ENCODE measurements around the gene SRGAP1.
"Not testable (repeated sequence)": the region's sequence is repeated elsewhere in the genome, so short reads cannot be mapped to it uniquely, and the experiment has no call there.

The SRGAP1 gene

DNA sequence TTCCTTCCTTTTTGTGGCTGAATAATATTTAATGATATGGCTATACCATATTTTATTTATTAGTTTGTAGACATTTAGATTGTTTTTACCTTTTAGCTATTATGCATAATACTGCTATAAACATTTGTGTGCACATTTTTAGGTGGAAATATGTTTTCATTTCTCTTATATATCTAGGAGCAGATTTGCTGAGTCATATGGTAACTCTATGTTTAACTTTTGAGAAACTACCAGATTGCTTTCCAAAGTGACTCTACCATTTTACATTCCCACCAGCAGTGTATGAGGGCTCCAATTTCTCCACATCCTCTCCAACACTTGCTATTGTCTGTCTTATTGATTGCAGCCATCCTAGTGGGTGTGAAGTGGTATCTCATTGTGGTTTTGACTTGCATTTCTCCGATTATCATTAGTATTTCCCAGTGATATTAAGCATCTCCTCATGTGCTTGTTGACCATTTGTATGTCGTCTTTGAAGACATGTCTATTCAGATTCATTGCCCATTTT lies 217.4 kb downstream of the SRGAP1 start:
- no peak for DNase-seq

DNA sequence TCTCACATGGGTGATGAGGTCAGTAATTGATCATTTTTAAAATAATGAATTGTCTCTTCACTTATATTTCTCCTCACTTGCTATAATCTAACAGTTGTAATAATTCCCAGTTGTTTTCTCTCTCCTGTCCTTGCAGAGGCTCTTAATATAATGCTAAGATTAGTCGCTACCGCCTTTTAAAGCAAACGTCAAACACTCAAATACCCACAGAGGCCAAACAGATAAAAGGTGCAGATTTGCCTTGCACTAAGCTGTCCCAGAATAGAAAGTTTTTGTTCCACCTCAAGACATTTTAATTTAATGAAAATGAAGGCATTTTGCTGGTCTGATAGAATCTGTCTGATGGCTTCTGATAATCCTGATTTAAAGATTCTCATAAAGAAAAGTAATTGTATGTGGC lies 218.6 kb downstream of the SRGAP1 start:
- DNase-seq = no peak

DNA sequence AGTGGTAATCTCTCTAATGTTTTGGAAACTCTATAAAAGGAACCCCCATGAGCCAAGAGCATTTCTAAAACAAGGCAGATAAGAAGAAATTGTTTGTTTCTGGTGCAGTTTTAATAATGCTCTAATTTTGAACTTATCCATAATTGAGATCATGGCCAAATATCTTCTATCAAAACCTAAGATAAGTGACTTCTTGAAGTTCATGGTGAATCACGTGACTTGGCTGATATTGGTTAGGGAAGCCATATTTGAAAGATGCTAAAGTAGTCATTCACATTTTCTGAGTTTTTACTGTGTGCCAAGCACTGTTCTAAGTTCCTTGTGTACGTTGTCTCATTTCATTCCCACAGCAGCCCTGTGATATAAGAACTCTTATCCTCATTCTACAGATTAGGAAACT lies 219.7 kb downstream of the SRGAP1 start:
- no peak for DNase-seq

DNA sequence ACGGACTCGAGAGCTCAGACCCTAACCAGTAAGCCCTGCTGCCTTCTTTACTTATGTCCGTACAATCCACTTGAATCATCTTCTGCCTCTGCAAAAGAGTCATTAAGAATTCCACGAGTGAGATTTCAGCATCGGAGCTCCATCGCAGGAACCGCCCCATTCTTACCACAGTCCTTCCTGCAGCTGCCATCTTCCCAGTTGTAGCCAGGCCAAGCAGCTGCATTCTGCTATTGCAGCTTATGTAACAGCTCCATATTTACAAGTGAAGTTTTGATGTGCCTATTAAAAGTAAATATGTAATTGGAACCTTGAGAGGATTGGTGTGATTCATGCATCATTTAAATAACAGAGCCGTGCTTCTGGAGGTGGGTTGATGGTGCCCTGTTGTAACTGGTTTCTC lies 220.2 kb downstream of the SRGAP1 start:
- no peak for DNase-seq

DNA sequence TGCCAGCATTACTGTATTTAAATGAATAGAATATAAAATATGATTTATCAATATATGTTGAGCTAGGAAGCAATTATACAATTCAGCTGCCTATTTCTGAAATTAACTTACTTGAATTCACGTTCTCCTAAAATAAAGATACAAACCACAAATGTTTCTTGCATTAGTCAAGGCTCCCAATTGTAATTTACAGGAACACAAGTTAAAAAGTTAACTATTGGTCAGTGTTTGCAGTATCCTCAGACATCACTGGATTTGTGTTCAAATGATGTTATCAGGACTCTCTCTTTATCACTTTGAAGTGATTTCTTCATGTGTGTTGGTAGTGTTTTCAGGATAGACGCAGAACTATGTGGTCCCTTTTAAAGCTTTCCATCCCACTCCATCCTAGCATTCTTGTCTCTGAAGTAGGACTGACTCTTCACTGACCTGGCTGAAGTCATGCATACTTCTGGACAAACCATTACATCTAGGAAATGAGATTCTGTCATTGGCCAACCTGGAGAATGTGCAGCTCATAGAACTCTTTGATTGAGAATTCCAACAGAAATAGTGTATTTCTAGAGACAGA lies 221.5 kb downstream of the SRGAP1 start:
- DNase-seq = no peak

DNA sequence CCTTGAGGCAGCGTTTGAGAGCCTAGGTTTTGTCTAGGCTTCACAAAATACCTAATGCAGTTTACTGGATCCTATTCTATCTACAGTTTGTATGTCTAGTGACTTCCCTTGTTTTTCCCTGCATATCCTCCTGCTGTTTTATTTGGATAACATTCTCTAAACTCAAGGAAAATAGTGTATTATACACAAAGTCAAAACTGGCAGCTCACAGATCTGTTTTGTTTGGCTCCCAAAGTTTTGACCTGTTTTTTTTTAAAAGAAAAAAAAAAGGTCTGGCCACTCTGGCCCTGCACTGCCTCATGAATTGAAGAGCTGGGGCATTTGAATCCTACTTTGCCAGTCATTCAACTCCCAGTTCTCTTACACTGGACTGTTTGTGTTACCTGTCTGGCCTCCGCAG lies 222.3 kb downstream of the SRGAP1 start:
- no peak for DNase-seq

DNA sequence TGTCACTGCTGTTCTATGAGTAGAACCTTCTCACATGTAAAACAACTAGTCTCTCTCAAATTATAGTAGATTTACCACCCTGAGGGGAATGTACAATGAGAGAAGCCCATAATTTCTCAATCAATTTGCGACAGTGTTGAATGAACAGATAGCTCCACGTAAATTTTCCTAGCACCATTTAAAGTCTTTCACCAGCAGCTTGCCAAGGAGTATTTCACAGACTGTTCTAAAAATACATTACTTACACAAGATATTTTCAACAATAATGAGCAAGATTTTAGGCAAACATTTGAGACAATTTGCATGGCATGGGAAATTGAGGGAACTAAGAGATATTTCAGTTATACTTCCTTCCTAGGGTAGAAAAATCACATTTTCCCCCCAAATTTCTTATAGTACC lies 226.0 kb downstream of the SRGAP1 start:
- DNase-seq = no peak

DNA sequence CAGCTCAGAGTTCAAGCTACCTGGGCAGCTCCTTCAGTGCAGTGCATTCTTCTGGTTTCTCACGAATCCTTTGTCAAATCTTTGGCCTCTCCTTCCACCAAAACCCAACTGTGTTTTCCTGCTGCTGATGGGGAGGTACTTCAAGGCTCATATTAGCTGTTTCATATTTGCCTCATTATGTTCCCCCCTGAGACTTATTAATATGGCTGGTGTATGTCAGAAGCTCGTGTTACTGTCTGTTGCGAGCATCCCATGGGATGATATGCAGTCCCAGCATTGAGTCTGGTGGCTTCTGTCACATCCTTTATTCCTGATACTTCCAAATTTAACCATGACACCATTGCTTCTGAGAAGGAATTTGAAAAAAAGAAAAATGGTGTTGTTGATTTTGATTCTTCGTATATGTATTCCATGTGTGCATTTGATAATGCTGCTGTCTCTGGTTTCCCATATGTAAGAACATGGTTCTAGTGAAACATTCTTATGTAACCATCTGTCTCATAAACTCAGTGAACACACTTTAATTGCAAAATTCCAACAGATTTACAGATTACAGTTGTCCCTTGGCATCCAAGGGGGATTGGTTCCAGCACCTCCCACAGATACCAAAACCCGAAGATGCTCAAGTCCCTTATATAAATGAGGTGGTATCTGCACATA lies 228.5 kb downstream of the SRGAP1 start:
- no peak for DNase-seq

DNA sequence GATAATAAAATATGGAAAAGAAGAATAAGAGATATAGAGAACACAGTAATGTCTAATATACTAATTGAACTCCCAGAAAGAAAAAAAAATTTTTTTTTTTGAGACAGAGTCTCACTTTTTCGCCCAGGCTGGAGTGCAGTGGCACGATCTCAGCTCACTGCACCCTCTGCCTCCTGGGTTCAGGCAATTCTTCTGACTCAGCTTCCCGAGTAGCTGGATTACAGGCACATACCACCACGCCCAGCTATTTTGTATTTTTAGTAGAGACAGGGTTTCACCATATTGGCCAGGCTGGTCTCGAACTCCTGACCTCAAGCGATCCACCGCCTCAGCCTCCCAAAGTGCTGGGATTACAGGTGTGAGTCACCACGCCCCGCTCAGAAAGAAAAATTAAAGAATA lies 232.1 kb downstream of the SRGAP1 start:
- DNase-seq = not testable (repeated sequence)

DNA sequence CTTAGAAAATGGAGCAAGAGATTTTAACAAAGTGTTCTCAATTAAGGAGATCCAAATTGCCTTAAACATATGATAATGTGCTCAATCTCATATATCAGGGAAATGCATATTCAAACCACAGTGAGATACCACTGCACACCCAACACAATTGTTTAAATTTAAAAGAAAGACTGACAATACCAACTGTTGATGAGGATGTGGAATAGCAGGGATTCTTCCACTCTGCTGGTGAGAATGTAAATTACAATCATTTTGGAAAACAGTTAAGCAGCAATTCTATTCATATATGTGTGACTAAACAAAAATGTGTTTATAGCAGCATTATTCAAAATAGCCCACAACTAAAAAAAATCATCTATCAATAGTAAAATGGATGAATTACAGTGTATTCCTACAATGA lies 233.4 kb downstream of the SRGAP1 start:
- no peak for DNase-seq

DNA sequence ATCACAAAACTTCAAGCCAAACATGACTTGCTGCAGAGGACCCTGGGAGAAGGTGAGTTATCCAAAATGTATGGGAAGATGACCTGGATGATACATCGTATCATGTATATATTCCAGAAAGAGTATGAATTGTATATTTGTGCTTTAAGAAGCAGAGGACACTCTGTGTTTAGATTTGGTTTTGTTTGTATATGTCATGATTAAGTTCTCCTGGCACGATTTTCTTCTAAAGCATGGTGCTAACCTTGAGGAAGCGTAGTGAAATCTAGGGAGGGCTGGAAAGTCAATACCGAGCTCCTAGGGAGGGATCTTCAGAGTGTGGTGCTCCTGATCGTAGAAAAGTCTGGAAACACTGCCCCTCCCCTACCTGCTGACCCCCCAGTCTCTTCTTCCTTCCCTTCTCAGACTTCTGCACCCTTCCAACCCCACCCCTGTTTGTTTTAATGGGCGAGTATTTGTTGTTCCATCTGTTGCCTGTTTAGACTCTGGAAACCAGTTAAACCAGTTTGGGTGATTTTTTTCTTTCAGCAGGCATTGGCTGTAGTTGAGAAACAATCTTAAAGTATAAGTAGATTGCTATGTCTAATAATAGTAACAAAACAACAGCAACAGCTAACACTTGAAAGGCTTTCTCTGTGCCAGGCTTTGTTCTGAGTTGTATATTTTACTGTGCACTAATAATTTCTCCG lies 236.0 kb downstream of the SRGAP1 start:
- DNase-seq = no peak

DNA sequence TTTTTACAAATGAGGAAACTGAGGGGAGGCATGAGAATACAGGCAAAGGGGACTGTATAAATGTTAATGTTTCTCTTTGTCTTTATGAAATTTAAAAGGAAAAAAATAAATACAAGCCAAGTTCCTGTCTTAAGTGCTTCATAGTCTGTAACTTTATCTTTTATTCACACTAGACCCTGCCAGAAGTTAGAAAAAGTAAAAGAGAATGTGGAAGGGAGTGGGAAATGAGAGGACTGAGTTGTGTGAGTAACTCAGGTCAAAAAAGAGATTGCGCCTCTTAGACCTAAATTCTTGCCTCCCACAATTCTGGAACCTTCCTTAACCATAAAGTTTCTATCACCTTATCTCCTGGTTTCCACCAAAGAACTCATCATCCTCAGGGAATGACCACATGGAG lies 236.5 kb downstream of the SRGAP1 start:
- no peak for DNase-seq

DNA sequence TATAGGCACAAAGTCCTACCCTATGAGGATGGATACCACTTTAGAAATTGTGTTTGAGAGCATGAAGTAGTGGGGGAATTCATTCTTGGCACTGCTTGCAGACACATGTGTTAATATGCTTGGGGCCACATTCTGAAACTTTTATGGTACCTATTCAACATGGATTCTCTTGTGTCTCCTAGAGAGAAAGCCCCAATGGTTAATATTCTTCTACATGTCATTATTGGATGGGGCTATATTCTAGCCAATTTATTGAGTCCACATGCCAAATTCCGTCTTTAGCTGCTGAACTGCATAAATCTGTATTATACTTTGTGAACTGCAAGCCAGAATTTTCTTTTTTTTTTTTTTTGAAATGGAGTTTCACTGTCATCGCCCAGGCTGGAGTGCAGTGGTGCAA lies 237.6 kb downstream of the SRGAP1 start:
- DNase-seq = no peak

DNA sequence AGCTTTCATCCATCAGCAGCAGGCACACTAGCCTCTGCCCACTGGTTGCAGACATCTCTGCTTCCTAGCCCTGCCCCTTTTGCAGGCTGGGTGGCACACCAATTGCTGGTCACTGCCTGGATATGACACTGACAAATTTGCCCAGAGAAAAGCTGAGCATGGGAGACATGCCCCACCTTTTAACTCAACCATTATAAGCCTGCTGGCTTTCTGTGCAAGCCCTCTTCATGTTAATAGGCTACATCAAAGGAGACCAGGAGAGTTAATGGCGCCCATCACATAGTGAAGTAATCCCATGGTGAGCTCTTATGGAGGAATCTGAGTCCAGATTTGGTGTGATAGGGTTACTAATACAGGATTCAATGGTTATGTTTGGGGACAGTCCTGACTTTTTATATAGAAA lies 238.4 kb downstream of the SRGAP1 start:
- no peak for DNase-seq

DNA sequence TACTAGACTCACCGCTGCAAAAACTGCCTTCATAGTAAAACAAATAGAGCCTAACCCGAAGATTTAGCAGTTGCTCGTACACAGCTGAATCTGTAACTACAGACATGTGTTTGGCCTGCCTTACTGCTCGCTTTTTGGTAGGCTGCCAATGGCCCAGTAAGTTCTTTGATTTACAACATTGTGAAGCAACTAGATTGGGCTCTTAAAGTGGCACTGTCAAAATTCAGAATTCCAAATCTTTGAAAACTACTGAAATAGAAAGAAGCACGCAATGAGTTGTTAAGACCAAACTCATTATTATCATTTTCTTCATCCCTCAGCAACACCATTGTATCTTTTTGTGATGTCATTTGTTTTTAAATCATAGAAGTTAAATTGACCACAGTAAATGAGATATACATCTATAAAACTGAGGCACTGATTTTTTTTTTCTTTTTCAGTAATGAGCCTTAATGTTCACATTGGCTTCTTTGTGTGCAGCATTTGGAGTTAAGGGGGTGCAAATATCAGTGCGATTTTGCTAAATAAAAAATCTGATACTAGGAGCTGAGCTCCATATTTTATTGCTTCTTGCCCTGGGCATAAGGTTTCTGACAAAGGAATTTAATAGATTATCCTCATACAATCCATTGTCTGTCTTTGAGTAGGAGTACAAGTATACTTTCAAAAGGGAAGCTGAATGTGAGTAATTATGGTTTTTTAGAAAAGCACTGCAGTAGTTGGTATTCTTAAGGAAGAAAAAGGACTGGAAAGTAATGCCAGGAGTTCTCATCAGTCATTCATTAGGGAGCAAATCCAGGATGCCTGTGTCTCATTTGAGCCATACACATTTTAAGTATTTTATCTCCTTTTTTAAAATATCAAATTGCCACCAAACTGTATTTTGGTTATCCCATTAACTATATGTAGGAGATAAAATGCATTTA lies 239.0 kb downstream of the SRGAP1 start:
- no peak for DNase-seq

DNA sequence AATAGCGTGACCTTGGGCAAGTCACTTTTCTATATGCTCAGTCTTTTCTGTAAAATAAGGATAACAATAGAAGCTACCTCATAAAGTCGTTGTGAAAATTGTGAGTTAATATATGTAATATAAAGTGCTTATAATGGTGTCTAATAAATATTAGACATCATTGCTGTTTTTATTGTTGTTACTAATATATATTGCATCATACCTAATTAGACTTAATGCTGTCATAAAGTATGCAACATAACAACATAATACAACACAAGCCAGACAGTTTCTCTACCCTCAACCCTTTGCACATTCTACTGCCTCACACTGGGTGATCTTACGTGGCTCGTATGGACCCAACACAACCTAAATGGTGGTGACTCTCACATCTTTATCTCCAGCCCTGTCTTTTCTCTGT lies 240.7 kb downstream of the SRGAP1 start:
- DNase-seq = no peak

DNA sequence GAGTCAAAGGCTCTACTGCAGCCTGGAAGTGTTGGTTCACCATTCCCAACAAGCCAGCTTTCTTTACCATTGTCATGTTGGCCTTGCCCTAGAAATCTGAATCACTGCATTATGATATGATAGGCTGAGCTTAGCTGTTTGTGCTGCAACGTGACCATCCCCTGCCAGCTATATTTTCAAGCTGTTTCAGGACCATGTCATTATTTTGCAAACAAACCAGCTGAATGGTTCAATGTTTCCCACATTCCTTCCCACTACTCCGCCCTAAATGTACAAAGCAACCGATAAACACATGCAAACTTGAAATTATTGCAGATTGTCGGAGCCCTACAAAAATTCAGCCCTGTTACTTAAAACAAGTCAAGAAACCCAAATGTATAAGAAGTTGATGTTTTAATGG lies 241.5 kb downstream of the SRGAP1 start:
- DNase-seq = no peak

DNA sequence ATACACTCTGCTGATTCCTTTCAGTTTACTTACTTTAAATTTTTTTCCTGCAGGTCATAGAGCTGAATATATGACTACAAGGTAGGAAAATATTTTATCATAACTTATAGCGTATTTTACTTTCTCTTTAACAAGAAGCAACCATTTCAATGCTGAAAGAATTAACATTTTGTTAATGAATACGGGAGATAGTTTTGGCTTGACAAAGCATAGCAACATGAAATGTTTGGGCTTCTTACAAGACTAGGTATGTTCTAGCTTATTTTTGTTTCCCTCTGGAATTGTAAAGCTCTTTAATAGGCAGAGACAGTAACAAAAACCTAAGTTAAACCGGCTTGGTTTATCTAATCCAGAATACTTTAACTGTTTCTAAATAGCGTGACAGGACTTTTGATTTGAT lies 242.4 kb downstream of the SRGAP1 start:
- DNase-seq = no peak

DNA sequence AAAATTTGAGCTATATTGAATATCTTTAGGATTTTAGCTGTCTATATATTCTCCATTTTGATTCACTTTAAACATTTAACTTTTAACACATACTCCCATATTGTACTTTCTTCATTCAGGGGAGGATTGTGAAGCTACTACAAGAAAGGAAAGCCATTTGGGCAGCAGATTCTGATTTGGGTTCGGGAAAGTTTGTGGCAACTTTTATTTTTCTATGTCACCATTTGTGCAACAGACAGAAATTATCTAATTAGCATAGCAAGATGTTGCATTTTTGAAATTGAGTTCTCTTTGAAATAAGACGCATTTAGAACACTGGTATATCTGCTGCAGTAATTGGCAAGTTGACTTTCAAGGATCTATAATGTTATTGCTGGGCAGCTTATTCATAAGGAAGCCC lies 243.3 kb downstream of the SRGAP1 start:
- DNase-seq = no peak

DNA sequence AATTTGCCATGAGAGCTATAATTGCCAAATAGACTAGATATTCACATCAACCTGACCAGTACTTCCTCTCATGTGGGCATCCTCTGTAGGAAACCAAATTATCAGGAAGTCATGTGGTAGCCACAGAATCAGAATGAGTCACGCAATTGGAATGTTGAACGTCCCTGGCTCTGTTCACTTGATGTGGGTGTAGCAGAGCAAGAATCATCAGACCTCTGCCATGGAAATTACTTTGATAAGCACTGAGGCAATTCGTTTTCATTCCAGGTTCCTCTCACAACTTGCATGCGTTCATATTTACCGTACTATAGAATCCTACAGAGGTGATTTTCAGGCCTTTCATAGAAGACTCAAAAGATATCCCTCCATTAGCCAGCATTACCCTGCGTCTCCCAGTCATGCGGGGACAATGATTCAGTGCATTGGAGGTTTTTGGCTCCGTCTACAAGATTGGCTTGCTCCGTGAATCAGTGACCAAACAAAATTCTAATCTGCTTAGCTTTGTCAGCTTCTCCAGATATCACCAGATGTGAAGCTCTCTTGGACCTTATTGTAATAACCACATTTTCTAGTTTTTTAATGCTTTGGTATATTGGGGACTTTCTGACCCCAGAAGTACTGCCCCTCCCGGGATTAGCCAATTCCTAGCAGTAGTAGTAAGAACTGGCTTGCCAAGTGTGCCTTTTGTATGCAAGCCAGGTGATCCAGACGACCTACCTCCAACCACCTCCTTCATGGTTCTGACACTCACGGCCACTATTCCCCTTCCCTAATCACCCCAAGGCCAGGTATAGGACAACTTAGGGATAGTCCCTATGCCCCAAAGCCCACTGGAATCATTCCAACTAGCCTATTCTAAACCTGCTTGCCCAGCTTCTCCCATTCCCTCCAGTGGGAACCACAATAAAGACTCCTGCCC lies 244.2 kb downstream of the SRGAP1 start:
- DNase-seq = peak; percentile 9 to 16

DNA sequence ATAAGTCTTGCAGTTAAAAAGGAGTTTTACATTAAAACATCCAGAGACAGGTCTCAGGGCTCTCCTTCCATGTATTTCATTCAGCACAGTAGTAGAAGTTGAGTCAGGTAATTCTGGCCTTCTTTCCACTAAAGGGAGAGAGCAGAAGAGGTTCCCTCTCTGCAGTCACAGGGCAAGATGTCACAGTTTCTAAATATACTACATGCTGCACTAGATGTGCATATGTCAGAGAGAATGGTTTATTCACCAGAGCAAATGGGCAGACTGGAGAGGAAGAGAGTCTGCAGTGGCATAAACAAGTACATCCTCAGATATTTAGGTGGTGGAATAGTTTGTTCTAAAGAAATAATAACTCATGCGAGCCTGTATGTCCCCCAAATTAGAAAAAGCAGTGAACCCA lies 245.5 kb downstream of the SRGAP1 start:
- no peak for DNase-seq

DNA sequence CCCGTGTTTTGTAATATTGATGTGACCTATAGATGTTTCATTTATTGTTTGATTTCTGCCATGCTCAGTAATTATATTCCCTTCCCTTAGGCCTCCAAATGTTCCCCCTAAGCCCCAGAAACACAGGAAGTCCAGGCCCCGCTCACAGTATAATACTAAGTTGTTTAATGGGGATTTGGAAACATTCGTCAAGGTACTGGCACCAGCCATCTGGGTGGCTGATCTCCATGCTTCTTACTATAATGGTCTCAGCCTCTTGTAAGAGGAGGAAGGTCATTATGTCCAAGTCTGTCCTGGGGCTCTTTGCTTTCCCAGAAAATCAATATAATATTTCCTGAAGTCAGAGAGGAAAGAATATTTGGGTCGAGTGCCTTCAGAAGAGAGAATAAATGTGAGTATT lies 246.7 kb downstream of the SRGAP1 start:
- no peak for DNase-seq
